Measurements from ENCODE around the gene CALB2. TPM values are rescaled to one million over a fixed set of nuclear protein-coding genes. Genes with fewer than 3 reads are reported as not detected.

CALB2 gene
- total and polyA plus RNA-seq, 2 of the 13 experiments (the other 11 are each of a cell fraction or from before 2014, with no cell fraction given), result 0.37 to 0.40 TPM

DNA sequence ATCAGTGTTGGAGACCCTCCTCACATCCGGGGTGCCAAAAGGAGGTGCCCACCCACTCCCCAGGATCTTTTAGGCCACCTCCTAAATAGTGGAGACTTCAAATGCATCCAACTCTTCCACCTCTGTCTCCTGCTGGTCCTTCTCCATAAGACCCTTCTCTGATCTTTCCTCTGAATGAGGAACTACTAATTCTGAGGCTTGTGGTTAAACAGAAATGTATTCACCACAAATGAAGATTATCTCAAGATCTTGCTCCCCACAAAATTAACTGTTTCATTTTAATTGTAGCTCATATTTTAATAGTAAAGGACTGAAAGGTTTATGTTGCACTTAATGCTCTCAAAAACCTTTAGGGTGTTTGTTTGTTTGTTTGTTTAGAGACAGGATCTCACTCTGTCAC, 49.2 kb downstream of the CALB2 start:
- in situ Hi-C loops (cut with HindIII; ENCODE audit: extremely low pct_ligation_motif_present, low pct_unique_long_range_greater_than_20kb), result no loop called here
- TF ChIP-seq, protein P1, sequence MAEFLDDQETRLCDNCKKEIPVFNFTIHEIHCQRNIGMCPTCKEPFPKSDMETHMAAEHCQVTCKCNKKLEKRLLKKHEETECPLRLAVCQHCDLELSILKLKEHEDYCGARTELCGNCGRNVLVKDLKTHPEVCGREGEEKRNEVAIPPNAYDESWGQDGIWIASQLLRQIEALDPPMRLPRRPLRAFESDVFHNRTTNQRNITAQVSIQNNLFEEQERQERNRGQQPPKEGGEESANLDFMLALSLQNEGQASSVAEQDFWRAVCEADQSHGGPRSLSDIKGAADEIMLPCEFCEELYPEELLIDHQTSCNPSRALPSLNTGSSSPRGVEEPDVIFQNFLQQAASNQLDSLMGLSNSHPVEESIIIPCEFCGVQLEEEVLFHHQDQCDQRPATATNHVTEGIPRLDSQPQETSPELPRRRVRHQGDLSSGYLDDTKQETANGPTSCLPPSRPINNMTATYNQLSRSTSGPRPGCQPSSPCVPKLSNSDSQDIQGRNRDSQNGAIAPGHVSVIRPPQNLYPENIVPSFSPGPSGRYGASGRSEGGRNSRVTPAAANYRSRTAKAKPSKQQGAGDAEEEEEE (CRISPR knock-in tag; IDR thresholded peaks at IDR 0.05; ENCODE audit: borderline replicate concordance), result no peak
- TF ChIP-seq MEIS2 (CRISPR knock-in tag; IDR thresholded peaks at IDR 0.05) (no peak), TEAD3 (CRISPR knock-in tag; optimal IDR thresholded peaks at IDR 0.05; ENCODE audit: borderline replicate concordance) (no peak), EP300 (IDR thresholded peaks at IDR 0.05; ENCODE audit: low read depth in 2 of 2, low read length in 2 of 2) (no peak), EP300 (CRISPR knock-in tag; IDR thresholded peaks at IDR 0.05; ENCODE audit: borderline replicate concordance) (no peak), ARHGAP35 (CRISPR knock-in tag; IDR thresholded peaks at IDR 0.05; ENCODE audit: borderline replicate concordance) (no peak), SUZ12 (IDR thresholded peaks at IDR 0.05; ENCODE audit: low read depth, low read length) (no peak), ZNF329 (CRISPR knock-in tag; IDR thresholded peaks at IDR 0.05; ENCODE audit: low read depth) (no peak), KAT7 (CRISPR knock-in tag; IDR thresholded peaks at IDR 0.05; ENCODE audit: borderline replicate concordance) (no peak), TCF7 (IDR thresholded peaks at IDR 0.05; ENCODE audit: low read depth) (no peak), ZNF589 (CRISPR knock-in tag; conservative IDR thresholded peaks at IDR 0.05) (no peak), SP5 (CRISPR knock-in tag; IDR thresholded peaks at IDR 0.05; ENCODE audit: borderline replicate concordance, low read depth) (no peak)
- TF ChIP-seq, protein P2, sequence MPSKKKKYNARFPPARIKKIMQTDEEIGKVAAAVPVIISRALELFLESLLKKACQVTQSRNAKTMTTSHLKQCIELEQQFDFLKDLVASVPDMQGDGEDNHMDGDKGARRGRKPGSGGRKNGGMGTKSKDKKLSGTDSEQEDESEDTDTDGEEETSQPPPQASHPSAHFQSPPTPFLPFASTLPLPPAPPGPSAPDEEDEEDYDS (CRISPR knock-in tag; IDR thresholded peaks at IDR 0.05), result no peak
- TF ChIP-seq, protein P3, sequence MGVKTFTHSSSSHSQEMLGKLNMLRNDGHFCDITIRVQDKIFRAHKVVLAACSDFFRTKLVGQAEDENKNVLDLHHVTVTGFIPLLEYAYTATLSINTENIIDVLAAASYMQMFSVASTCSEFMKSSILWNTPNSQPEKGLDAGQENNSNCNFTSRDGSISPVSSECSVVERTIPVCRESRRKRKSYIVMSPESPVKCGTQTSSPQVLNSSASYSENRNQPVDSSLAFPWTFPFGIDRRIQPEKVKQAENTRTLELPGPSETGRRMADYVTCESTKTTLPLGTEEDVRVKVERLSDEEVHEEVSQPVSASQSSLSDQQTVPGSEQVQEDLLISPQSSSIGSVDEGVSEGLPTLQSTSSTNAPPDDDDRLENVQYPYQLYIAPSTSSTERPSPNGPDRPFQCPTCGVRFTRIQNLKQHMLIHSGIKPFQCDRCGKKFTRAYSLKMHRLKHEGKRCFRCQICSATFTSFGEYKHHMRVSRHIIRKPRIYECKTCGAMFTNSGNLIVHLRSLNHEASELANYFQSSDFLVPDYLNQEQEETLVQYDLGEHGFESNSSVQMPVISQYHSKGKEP (CRISPR knock-in tag; IDR thresholded peaks at IDR 0.05), result no peak
- TF ChIP-seq, protein P4, sequence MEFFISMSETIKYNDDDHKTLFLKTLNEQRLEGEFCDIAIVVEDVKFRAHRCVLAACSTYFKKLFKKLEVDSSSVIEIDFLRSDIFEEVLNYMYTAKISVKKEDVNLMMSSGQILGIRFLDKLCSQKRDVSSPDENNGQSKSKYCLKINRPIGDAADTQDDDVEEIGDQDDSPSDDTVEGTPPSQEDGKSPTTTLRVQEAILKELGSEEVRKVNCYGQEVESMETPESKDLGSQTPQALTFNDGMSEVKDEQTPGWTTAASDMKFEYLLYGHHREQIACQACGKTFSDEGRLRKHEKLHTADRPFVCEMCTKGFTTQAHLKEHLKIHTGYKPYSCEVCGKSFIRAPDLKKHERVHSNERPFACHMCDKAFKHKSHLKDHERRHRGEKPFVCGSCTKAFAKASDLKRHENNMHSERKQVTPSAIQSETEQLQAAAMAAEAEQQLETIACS (CRISPR knock-in tag; IDR thresholded peaks at IDR 0.05), result no peak
- TF ChIP-seq, protein P5, sequence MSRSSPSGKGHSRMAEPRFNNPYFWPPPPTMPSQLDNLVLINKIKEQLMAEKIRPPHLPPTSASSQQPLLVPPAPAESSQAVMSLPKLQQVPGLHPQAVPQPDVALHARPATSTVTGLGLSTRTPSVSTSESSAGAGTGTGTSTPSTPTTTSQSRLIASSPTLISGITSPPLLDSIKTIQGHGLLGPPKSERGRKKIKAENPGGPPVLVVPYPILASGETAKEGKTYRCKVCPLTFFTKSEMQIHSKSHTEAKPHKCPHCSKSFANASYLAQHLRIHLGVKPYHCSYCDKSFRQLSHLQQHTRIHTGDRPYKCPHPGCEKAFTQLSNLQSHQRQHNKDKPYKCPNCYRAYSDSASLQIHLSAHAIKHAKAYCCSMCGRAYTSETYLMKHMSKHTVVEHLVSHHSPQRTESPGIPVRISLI (CRISPR knock-in tag; IDR thresholded peaks at IDR 0.05; ENCODE audit: borderline replicate concordance), result no peak
- TF ChIP-seq, protein P6, sequence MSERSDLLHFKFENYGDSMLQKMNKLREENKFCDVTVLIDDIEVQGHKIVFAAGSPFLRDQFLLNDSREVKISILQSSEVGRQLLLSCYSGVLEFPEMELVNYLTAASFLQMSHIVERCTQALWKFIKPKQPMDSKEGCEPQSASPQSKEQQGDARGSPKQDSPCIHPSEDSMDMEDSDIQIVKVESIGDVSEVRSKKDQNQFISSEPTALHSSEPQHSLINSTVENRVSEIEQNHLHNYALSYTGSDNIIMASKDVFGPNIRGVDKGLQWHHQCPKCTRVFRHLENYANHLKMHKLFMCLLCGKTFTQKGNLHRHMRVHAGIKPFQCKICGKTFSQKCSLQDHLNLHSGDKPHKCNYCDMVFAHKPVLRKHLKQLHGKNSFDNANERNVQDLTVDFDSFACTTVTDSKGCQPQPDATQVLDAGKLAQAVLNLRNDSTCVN (CRISPR knock-in tag; IDR thresholded peaks at IDR 0.05; ENCODE audit: borderline replicate concordance), result no peak
- TF ChIP-seq, protein P7, sequence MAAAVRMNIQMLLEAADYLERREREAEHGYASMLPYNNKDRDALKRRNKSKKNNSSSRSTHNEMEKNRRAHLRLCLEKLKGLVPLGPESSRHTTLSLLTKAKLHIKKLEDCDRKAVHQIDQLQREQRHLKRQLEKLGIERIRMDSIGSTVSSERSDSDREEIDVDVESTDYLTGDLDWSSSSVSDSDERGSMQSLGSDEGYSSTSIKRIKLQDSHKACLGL (CRISPR knock-in tag; IDR thresholded peaks at IDR 0.05), result no peak

More for the DNA sequence above, 49.2 kb downstream of the CALB2 start:
- no peaks in the 10 kb centered on the region for H3K79me2 ChIP-seq (ENCODE audit: insufficient read depth, low read length)
- no peak overlapping the region for H3K27ac ChIP-seq (ENCODE audit: extremely low read length, insufficient read depth, low read length)
- no peaks in the 10 kb centered on the region for H3K9me3 ChIP-seq (ENCODE audit: low read length)
- H2AFZ ChIP-seq (ENCODE audit: low read length), result no peak overlapping the region
- ChIA-PET CTCF (ENCODE audit: low intra/inter-chr PET ratio, low total read pairs) (no interaction called here), POLR2A (no interaction called here)
- peaks cover 3 to 82% of the 10 kb centered on the region in 2 experiments for H3K27me3 ChIP-seq (ENCODE audit: control insufficient read depth in 1 of 2, insufficient read depth in 2 of 2, low read length in 2 of 2)
- DNase-seq (ENCODE audit: low spot score), result no peak
- H3K4me3 ChIP-seq (replicated peaks in 1 of 3; ENCODE audit: insufficient read depth in 1 of 3, low read depth in 2 of 3, low read length in 3 of 3), result no peak overlapping the region
- no peaks in the 10 kb centered on the region for H3K36me3 ChIP-seq (replicated peaks in 1 of 2; ENCODE audit: control insufficient read depth in 1 of 2, insufficient read depth in 2 of 2, low read length in 2 of 2)
- peaks cover 7% of the 10 kb centered on the region; the same call in 1 of the 2 replicates for H3K4me1 ChIP-seq (ENCODE audit: insufficient read depth, low read length)
- 0 out of 2 replicates have a peak, but pooled peaks cover 3% of the 10 kb centered on the region for H4K20me1 ChIP-seq (ENCODE audit: insufficient read depth, low read length)
- WGBS (ENCODE audit: low lambda C conversion rate), result 13% methylated on average over 1 of the region's 1 CpG
- no peak for ATAC-seq
- no TSS peak for BruUV-seq (replicated peaks)
- no peak overlapping the region for H3K4me2 ChIP-seq (ENCODE audit: low read depth, low read length)
- intact Hi-C loops (cut with micrococcal nuclease; ENCODE audit: unreplicated experiment), result no loop called here
- H3K9ac ChIP-seq (ENCODE audit: insufficient read depth, low read depth, low read length), result no peak overlapping the region
- no peak for FAIRE-seq
